HG03432 (cell line): ENCODE data around the gene UBN1.

Experiments
- ATAC-seq: cut with Tn5 transposase; IDR thresholded peaks from one replicate; pipeline ENCODE4 v1.9.1; 2021; ENCODE audit warnings: mild to moderate bottlenecking, moderate library complexity; ENCODE audit not compliant: unreplicated experiment

Gene UBN1

GRCh38 chr16:4855804-4856203 lies 8.5 kb downstream of the UBN1 start:
- ATAC-seq, result no peak

GRCh38 chr16:4859190-4859899 lies 12.1 kb downstream of the UBN1 start:
- no peak for ATAC-seq

DNA sequence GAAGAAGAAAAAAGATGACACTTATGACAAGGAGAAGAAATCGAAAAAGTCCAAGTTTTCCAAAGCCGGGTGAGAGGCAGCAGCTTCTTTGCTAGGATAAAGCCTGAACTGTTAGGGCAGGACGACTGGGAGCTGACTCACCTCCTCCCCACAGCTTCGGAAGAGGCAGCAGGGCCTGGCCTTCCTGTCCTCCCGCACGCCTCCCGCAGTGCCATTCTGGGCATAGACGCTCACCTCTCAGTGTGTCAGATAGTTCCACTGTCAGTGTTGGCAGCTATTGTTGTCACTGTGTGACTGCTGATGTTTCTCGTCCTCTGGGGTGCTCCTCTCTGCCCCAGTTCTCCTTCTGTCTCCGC lies 12.6 kb downstream of the UBN1 start:
- ATAC-seq, result no peak

GRCh38 chr16:4860727-4861342 lies 13.6 kb downstream of the UBN1 start:
- ATAC-seq, result no peak

GRCh38 chr16:4862639-4863038 lies 15.4 kb downstream of the UBN1 start:
- ATAC-seq, result no peak

GRCh38 chr16:4864728-4865127 lies 17.4 kb downstream of the UBN1 start:
- no peak for ATAC-seq

GRCh38 chr16:4865231-4865860 lies 18.1 kb downstream of the UBN1 start:
- ATAC-seq, result no peak

GRCh38 chr16:4866586-4866985 lies 19.3 kb downstream of the UBN1 start:
- no peak for ATAC-seq

DNA sequence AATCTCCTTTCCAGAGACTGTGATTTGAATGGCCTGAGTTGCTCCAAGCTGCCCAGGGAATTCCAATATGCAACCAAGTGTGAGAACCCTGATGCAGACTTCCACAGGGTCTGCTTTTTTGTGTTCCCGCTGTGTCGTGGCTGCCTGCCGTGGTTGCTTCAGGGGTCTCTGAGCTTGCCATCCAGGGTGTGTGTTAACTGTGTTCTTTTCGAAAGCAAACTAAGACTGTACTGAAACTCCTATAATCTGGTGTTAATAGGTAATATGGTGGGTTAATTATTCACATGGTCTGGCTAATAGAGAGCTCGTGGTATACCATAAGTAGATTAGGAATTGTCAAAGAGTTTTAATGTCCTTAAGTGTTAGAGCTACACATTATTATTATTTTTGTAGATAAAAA lies 20.7 kb downstream of the UBN1 start:
- no peak for ATAC-seq

DNA sequence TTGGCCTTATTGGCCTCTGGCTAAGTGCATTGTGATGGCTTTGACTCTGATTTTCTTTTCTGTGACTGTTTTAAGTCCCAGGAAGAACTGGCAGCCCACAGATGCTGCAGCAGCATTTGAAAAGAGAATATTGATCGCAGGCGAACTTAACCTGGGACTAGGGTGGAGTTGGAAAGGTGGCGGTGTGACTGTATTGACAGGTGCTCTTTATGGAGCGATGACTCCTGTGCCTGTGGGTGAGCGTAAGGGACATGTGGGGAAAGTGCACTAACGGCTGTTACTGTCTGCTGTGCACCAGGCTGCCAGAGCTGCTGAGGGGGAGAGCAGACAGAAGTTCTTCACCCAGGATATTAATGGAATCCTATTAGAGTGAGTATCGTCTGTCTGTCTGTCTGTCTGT lies 21.3 kb downstream of the UBN1 start:
- ATAC-seq, result no peak

GRCh38 chr16:4869147-4869805 lies 22.0 kb downstream of the UBN1 start:
- no peak for ATAC-seq

GRCh38 chr16:4870138-4870671 lies 22.9 kb downstream of the UBN1 start:
- no peak for ATAC-seq

DNA sequence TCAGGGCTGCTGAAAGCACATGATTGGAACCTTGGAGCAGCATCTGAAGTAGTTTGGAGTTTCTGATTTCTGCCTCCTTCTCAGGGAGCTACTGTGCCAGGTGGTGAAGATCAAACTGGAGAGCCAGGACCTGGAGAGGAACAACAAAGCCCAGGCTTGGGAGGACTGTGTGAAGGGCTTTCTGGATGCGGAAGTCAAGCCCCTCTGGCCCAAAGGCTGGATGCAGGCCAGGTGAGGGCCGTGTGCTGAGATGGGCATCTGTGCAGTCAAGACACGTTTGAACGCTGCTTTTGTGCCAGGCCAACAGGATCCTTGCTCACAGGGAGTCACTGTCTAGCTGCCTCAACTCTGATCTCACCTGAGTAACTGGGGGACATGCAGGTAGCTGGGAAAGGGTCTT lies 23.8 kb downstream of the UBN1 start:
- ATAC-seq, result no peak

GRCh38 chr16:4873091-4873490 lies 25.8 kb downstream of the UBN1 start:
- ATAC-seq, result no peak

GRCh38 chr16:4874666-4875065 lies 27.4 kb downstream of the UBN1 start:
- no peak for ATAC-seq

- ATAC-seq, result no peak
Observed at GRCh38 chr16:4876646-4877379, 29.5 kb downstream of the UBN1 start.

DNA sequence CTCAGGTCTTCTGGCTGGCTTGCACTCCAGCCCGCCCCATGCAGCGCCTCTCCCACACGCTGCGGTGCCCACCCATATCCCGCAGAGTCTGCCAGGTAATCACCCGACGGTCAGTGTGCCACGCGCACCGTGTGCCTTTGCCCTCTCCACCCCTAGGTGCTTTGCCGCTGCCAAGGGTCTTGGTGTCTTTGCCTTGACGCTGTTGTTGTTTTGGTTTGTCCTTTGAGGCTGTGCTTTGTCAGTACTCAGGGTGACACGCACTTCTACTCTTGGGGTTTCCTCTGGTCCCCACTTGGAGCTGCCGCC lies 30.1 kb downstream of the UBN1 start:
- ATAC-seq, result no peak

GRCh38 chr16:4879049-4879448 lies 31.8 kb downstream of the UBN1 start:
- no peak for ATAC-seq

GRCh38 chr16:4880006-4880580 lies 32.8 kb downstream of the UBN1 start:
- no peak for ATAC-seq

DNA sequence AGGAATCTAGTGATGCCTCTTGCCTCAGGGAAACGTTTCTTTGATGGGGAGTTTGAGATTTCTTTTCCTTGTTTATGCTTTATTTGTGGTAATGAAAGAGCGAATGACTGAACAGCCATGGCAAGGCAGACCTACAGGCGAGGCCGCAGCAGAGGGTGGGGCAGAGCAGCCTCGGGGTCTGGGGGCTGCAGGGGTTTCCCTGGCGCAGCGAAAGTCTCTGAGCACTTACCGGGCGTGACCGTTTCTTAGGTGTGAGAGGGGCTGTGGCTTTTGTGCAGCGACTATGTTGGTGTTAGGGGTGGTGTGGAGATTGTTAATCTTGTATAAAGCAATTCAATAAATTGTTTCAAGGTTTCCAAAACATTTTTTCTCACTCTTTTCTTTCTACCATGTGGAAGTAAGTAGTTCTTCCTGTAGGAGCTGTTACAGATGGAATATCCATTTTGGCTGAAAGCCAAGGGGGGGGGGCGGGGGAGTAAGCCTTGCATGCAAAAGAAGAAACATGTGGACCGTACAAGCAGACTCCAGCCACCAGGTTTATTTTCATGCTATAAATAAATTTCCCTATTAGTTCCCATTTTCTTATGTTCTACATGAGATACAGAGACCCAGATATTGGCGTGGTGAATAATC lies 34.8 kb downstream of the UBN1 start:
- no peak for ATAC-seq
